GM19372 (cell line): ENCODE data around the gene MVB12A.

ENCODE experiments used
- ATAC-seq: cut with Tn5 transposase; IDR thresholded peaks from one replicate; pipeline ENCODE4 v1.9.1; 2021; ENCODE audit warnings: mild to moderate bottlenecking, low read depth, moderate library complexity; ENCODE audit not compliant: unreplicated experiment

MVB12A gene

GRCh38 chr19:17419621-17420474, at the start of gene MVB12A:
Gene MVB12A (plus strand): TSS chr19:17420047. CDS start chr19:17420136, 89 bp downstream.
- peak; percentile 87 for ATAC-seq

DNA sequence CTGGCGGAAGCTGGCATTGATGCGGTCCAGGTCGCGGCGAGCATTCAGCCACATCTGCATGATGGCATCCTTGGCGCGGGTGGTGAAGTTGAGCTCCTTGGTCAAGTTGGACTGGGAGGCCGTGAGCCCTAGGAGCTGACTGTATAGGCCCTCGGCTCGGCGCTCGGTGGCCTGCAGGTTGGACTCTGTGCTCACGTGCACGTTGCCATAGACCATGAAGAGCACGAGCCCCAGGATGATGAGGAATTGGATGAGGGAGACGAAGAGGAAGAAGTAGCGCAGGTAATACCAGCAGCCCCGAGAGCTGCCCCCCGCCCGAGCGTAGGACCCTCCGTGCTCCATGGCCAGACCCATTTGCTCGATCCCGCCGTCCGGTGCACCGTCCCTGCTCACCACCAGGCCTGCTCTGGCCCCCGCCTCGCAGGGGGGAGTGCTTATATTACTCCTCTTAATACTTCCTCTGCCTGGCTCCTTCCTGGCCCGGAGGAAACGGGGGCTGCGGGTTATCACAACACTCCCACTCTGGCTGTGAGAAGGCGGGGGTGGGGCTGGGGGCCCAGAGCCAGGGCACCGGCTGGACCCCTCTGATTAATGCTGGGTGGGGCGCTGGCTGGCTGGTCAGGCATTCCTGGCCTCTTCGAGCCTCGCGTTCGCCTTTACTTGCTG, 42.8 kb upstream of the MVB12A start, which contains the start of gene PLVAP:
Gene PLVAP, minus strand, starts transcription at position 408 of the 666 bp plus-strand sequence. Its CDS starts 54 bp downstream, at position 354.
- ATAC-seq, result no peak

DNA sequence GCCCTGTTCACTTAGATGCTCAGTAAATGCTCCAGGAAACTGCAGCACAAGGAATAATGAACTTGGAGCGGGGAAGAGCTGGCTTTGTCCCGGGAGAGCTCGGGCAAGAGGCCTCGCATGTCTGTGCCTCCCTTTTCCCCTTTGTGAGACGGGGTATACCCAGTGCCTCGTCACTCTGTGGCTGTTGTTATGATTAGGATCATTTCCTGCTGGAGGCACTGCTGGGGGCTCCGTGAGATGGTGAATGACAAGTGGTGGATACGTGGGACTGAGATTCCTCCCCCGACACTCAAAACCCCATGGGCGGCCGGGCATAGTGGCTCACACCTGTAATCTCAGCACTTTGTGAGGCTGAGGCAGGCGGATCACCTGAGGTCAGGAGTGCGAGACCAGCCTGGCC, 41.6 kb upstream of the MVB12A start:
- no peak for ATAC-seq

DNA sequence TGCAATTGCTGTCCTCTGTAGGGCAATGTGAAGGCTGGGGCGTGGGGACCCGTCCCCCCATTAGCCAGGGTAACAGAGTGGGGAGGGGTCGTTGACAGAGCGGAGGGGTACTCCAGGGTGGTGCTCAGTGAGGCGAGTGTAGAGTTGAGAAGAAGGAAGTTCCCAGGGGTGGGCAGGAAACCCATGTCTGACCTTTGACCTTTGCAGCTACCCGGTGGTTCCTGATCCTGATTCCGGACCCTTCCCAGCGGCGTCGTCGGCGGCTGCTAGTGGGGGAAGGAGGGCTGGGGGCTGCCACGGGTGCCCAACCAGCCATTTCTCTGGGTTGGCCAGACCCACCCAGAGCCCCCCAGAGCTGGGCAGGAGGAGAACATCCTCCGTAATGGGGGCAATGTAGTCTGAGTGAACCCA, 40.6 kb upstream of the MVB12A start:
- ATAC-seq, result no peak

- ATAC-seq, result no peak
Observed at GRCh38 chr19:17380426-17381138, 39.3 kb upstream of the MVB12A start.

DNA sequence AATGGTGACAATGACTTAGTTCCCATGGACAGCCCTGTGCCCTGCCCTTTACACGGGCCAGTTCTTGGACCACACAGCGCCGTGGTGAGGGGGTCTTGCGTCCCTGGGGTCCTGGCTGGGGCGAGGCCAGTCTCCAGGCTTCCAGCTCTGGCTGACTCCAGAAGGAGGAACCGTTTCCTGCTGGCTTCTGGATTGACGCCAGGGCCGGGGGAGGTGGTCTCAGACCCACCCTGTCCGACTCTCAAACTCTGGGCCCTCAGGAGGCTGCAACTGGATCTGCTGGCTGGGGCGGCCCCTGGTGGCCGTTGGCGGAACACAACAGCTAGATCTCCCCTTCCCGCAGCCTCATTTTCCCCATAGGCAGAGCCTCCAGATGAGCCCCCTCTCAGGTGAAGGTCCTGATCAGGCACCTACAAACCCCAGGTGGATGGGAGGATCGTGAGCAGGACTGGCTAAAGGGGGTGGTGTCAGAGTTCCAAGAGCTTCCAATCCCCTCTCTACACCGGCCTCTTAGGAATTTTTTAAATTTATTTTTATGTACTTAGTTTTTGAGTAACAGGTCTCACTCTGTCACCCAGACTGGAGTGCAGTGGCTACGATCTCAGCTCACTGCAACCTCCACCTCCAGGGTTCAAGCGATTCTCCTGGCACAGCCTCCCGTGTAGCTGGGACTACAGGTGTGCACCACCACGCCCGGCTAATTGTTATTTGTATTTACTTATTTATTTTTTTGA, 33.8 kb upstream of the MVB12A start:
- ATAC-seq, result no peak

- ATAC-seq, result no peak
Observed at GRCh38 chr19:17389288-17389687, 30.6 kb upstream of the MVB12A start.

- ATAC-seq, result no peak
Observed at GRCh38 chr19:17389957-17390664, 29.7 kb upstream of the MVB12A start.

GRCh38 chr19:17390665-17391370, 29.0 kb upstream of the MVB12A start:
- ATAC-seq, result peak; percentile 88

DNA sequence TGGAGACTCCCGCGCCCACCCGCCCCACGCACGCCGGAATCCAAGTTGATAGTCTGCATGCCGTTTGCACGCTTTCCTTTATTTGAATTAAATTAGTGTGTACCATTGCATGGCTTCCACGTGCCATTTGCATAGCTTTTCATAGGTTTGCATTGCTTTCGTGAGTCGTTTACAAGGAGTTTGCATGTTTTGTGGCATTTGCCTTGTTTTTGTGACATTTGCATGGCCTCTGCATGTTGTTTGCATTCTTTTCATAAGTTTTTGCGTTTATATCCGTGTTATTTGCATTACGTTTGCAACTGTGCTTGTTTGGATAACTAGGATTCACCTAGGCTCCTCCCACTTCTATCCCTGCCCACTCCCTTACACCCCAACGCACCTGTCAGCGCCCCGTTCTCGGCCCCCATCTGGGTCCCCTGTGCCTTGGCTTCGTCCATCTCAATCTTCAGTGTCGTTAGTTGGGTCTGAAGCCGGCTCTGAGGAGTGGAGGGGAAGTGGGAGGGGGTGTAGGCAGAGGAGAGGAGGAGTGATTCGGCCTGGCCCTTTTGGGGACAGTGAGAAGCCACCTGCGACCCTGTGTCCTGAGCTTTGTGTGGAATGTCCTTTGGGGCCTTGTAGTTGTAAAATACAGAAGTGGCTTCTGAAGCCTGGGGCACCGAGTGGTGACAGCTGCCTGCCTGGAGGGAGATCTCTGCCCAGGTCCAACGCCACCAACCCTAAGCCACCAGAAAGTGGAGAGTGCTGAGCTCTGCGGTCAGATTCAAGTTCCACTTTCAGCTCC, 28.3 kb upstream of the MVB12A start:
- no peak for ATAC-seq

- ATAC-seq, result no peak
Observed at GRCh38 chr19:17393002-17393401, 26.8 kb upstream of the MVB12A start.

DNA sequence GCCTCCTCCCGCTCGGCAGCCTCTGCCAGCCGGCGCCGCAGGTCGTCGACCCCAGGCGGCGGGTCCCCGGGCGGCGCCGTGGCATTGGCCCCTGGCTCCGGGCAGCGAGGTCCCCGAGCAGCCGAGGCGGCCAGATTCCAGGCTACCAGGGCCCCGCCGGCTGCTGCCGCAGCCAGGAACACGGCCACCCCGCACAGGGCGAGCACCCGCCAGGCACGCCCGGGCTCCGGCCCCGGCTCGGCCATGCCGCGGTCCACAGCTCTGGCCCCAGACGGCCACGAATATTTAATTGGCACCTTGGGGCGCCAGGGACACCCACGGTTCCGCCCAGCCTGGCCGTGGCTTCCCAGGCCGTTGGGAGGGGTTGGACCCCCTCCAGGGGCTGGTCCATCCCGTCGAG, 25.9 kb upstream of the MVB12A start, which contains the start of gene CCDC194:
Gene CCDC194, minus strand, starts transcription at position 283 of the 400 bp plus-strand sequence. Its CDS starts 38 bp downstream, at position 245.
- ATAC-seq, result no peak

GRCh38 chr19:17394891-17395415, 24.9 kb upstream of the MVB12A start:
- ATAC-seq, result no peak

DNA sequence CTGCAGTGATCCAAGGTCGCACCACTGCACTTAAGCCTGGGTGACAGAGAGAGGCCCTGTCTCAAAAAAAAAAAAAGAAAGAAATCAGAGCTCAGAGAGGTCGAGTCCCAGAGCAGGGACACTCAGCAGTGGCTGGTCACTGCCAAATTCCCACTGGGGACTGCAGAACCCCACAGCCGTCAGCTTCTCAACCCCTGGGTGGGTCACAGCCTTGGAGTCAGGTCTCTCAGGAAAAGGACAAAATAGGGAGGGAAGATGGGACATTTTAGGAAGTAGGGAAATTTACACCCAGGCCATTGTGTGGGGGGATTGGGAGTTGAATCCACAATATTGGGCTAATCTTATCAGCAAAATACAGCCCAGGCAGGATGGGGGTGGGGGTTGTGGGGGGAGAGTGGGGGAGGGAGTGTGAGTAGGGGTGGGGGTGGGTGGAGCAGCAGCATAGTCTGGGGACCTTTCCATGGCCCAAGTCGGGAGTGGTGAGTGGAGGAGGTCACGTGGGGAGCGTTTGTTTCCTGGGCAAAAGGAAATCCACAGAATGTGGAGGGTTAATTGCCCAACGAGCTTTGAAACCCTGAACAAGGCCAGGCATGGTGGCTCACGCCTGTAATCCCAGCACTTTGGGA, 20.8 kb upstream of the MVB12A start:
- no peak for ATAC-seq

DNA sequence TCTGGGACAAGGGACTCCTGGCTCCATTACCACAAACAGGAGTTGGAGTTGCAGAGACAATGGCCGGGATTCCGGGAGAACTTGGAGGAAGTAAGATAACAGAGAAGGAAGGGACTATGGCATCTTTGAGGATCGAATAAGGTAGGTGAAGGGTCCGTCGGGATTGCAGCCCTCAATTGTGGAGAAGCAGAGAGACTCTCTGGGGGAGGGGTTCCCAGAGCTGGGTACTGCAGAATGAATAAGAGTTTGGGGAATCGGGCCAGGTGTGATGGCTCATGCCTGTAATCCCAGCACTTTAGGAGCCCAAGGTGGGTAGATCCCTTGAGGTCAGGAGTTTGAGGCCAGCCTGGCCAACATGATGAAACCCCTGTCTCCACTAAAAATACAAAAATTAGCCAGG, 18.2 kb upstream of the MVB12A start:
- no peak for ATAC-seq

GRCh38 chr19:17402982-17403855, 16.6 kb upstream of the MVB12A start:
- ATAC-seq, result no peak

- ATAC-seq, result no peak
Observed at GRCh38 chr19:17404015-17404414, 15.8 kb upstream of the MVB12A start.
